HL-60 (cell line): ENCODE data around the gene HCN2.
"Not testable (repeated sequence)": the region's sequence is repeated elsewhere in the genome, so short reads cannot be mapped to it uniquely, and the experiment has no call there.

Source experiments
- GABPA ChIP-seq: IDR thresholded peaks from 2 replicates; pipeline ENCODE4 v1.6.1; 2012; ENCODE audit warnings: low read depth
- POLR2AphosphoS5 ChIP-seq: IDR thresholded peaks from 2 replicates; pipeline ENCODE4 v1.6.1; 2012; ENCODE audit warnings: low read depth
- SPI1 ChIP-seq: IDR thresholded peaks from 2 replicates; pipeline ENCODE4 v1.6.1; 2012; ENCODE audit warnings: low read depth, mild to moderate bottlenecking, borderline replicate concordance
- TF ChIP-seq, protein P1 (sequence below): IDR thresholded peaks from one replicate; pipeline ENCODE4 v1.5.1; 2011; ENCODE audit warnings: low read length, control low read depth, inconsistent platforms; ENCODE audit not compliant: insufficient read depth

DNA sequence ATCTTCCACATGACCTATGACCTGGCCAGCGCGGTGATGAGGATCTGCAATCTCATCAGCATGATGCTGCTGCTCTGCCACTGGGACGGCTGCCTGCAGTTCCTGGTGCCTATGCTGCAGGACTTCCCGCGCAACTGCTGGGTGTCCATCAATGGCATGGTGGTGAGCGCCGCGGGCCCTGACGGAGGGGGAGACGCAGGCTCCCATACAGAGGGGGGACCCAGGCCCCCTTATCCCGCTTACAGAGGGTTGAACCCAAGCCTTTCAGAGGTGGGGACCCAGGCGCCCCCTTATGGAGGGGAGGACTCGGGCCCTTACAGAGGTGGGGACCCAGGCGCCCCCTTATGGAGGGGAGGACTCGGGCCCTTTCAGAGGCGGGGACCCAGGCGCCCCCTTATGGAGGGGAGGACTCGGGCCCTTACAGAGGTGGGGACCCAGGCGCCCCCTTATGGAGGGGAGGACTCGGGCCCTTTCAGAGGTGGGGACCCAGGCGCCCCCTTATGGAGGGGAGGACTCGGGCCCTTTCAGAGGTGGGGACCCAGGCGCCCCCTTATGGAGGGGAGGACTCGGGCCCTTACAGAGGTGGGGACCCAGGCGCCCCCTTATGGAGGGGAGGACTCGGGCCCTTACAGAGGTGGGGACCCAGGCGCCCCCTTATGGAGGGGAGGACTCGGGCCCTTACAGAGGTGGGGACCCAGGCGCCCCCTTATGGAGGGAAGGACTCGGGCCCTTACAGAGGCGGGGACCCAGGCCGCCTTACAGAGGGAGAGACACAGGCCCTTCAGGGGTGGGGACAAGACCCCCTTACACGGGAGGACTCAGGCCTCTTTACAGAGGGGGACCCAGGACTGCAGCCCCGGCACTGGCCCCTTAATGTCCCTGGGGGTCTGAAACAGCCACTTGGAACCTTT, 15.6 kb downstream of the HCN2 start:
- TF ChIP-seq, protein P1, sequence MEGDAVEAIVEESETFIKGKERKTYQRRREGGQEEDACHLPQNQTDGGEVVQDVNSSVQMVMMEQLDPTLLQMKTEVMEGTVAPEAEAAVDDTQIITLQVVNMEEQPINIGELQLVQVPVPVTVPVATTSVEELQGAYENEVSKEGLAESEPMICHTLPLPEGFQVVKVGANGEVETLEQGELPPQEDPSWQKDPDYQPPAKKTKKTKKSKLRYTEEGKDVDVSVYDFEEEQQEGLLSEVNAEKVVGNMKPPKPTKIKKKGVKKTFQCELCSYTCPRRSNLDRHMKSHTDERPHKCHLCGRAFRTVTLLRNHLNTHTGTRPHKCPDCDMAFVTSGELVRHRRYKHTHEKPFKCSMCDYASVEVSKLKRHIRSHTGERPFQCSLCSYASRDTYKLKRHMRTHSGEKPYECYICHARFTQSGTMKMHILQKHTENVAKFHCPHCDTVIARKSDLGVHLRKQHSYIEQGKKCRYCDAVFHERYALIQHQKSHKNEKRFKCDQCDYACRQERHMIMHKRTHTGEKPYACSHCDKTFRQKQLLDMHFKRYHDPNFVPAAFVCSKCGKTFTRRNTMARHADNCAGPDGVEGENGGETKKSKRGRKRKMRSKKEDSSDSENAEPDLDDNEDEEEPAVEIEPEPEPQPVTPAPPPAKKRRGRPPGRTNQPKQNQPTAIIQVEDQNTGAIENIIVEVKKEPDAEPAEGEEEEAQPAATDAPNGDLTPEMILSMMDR: not testable (repeated sequence)
- not testable (repeated sequence) for TF ChIP-seq GABPA, SPI1, POLR2AphosphoS5
